OCI-M1 (cell line): ENCODE measurements around the gene NUDT14.

ENCODE experiments used
- DNase-seq: peaks from one replicate; lab custom pipeline; 2025; lab: John Stamatoyannopoulos, UW

Gene NUDT14

GRCh38 chr14:105199093-105199492 is 18.0 kb upstream of the NUDT14 start:
- DNase-seq: no peak

GRCh38 chr14:105198588-105198987 is 17.5 kb upstream of the NUDT14 start:
- DNase-seq: no peak

- peak; percentile 6 for DNase-seq
These were observed 16.1 kb upstream of the NUDT14 start for GRCh38 chr14:105197211-105197641.

GRCh38 chr14:105196265-105196960 is 15.3 kb upstream of the NUDT14 start:
- no peak for DNase-seq

GRCh38 chr14:105195522-105196264 is 14.6 kb upstream of the NUDT14 start:
- DNase-seq: no peak

GRCh38 chr14:105195051-105195450 is 13.9 kb upstream of the NUDT14 start:
- no peak for DNase-seq

GRCh38 chr14:105193916-105194782 is 13.0 kb upstream of the NUDT14 start:
- DNase-seq: no peak

GRCh38 chr14:105192866-105193731 is 12.0 kb upstream of the NUDT14 start:
- no peak for DNase-seq

- DNase-seq: no peak
These were observed 6.9 kb upstream of the NUDT14 start for GRCh38 chr14:105187935-105188524.

GRCh38 chr14:105187116-105187515 is 6.0 kb upstream of the NUDT14 start:
- DNase-seq: no peak

- DNase-seq: no peak
These were observed 4.9 kb upstream of the NUDT14 start for GRCh38 chr14:105185973-105186372.

GRCh38 chr14:105185001-105185400 is 3.9 kb upstream of the NUDT14 start:
- no peak for DNase-seq

GRCh38 chr14:105184461-105184860 is 3.3 kb upstream of the NUDT14 start:
- DNase-seq: no peak

- no peak for DNase-seq
These were observed 1.3 kb upstream of the NUDT14 start for GRCh38 chr14:105182296-105183020.

- DNase-seq: no peak
These were observed 610 bp upstream of the NUDT14 start for GRCh38 chr14:105181549-105182295.

- DNase-seq: no peak
These were observed 1.9 kb downstream of the NUDT14 start for GRCh38 chr14:105179191-105179590.

- DNase-seq: no peak
These were observed 2.3 kb downstream of the NUDT14 start for GRCh38 chr14:105178868-105179140.

- no peak for DNase-seq
These were observed 2.8 kb downstream of the NUDT14 start for GRCh38 chr14:105178069-105178867.

GRCh38 chr14:105177082-105177481 is 4.0 kb downstream of the NUDT14 start:
- DNase-seq: no peak
